ENCODE measurements around the gene NDC1.
"Not testable (repeated sequence)": the region's sequence is repeated elsewhere in the genome, so short reads cannot be mapped to it uniquely, and the experiment has no call there.

Gene NDC1

GRCh38 chr1:53826367-53826766 lies 11.7 kb downstream of the NDC1 start:
- DNase-seq (ENCODE audit: low spot score): no peak

DNA sequence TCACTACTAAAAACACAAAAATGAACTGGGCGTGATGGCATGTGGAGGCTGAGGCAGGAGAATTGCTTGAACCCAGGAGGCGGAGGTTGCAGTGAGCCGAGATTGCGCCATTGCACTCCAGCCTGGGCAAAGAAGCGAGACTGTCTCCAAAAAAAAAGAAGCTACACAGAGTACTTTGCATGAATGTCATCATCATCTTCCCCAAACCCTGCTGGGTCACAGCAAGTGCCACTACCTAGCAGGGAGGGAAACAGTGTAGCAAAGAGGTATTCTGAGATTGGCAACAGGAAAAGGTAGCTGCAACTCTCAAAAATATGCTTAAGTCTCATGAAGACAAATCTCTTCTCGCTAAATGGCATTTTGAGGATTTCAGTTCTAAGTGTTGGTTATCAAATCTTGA lies 12.8 kb downstream of the NDC1 start:
- DNase-seq (ENCODE audit: low spot score): no peak

DNA sequence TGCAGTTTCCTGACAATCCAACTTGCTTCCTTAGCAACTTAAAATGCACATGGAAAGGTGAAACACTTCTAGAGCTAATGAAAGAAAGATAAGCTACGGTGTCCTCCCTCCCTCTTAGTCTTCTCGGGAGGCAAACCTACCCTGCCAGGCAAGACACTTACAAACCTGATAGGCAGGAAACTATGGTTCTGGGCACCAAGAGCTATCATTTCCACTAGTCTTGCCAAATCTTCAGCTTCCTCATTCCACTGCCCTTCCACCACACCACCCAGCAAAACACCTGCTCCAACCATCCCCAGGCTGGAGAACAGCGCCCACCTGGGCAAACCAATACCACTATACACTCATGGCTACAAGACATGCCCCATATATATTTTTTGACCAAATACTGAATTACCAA lies 15.2 kb downstream of the NDC1 start:
- no peak for DNase-seq (ENCODE audit: low spot score)

DNA sequence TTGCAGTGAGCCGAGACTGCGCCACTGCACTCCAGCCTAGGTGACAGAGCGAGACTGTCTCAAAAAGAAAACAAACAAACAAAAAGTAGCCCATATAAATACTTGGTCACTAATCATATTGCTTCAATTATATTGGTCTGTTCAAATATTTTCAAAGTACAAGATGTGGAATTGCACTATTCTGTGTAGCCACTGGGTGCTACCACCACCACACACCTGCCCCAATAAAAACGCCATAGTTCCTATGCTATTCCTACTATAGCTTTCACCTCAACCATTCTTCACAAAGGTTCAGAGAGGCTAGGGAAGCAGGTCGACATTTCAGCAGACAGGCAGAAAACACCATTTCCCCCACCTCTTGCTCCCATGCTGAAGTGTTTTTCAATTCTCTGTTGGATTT lies 16.7 kb downstream of the NDC1 start:
- DNase-seq (ENCODE audit: low spot score): no peak

DNA sequence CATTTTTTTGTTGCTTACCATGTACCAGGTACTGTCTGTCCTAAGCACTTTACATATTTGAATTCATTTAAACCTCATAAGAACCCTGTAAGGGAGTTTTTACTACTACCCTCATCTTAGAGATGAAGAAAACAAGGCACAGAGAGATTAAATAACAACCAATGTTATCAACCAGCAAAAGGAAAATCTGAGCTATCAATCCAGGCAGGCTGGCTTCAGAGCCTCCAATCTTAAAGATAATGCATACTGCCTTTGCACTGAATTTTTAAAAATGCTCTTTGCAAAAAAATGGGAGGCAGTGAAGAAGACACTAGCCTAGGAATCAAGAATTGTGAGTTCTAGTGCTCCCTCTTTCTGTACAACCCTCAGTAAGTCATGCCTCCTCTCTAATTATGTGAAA lies 18.7 kb downstream of the NDC1 start:
- DNase-seq (ENCODE audit: low spot score): no peak

DNA sequence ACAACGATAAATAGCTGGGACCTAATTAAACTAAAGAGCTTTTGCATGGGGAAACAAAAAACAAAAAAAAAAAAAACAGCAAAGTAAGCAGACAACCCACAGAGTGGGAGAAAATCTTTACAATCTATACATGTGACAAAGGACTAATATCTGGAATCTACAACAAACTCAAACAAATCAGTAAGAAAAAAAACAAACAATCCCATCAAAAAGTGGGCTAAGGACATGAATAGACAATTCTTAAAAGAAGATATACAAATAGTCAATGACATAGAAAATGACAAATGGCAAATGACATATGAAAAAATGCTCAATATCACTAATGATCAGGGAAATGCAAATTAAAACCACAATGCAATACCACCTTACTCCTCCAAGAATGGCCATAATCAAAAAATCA lies 21.5 kb downstream of the NDC1 start:
- not testable (repeated sequence) for DNase-seq (ENCODE audit: low spot score)

GRCh38 chr1:53815484-53815883 lies 22.6 kb downstream of the NDC1 start:
- not testable (repeated sequence) for DNase-seq (ENCODE audit: low spot score)

- DNase-seq (ENCODE audit: low spot score): peak; percentile 4
Measured at GRCh38 chr1:53811414-53811851, 26.7 kb downstream of the NDC1 start.

DNA sequence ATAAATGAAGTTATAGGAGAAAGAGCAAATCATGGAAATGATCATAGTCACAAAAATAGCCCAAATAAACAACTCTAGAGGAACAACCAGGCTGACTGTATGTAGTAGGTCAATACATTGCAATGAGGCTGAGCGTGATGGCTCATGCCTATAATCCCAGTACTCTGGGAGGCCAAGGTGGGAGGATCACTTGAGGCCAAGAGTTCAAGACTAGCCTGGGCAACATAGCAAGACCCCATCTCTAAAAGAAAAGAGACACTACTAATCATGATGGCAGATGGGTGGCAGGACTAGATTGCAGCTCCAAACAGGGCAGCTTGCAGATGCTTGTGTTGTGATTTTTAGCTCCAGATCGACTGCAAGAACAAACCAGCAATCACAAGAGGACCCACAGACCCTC lies 27.6 kb downstream of the NDC1 start:
- DNase-seq (ENCODE audit: low spot score): no peak

DNA sequence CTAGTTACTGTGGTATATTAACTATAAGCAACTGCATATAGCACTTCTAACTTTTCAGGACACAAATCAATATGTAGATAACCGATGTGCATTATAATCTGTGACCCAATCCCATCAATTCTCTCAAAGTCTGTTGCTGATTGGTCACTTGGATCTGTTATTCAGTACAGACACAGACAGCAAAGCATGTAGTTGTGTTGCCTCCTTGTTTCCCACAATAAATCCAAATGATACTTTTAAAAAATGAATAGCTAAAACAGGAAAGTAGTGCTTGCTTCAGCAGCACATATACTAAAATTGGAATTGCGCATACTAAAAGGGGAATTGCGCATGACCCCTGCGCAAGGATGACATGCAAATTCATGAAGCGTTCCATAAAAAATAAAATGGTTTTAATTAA lies 28.1 kb downstream of the NDC1 start:
- no peak for DNase-seq (ENCODE audit: low spot score)

DNA sequence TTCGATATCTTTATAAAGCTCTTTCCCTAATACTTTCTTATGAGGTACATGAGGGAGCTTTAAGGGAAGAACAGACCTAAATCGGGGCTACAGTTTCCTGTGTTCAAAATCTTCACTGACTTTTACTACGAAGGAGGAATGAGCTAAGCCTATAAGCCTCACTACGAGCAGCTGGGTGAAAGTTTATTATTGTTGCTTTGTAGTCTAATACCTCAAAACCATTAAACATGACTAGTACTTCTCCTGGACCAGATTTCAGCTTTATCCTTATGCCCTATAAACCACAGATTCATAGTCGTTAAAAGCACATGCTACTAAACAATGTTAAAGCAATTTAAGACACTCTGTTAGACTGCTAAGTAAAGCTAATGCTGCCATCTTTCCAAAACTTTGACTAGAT lies 30.2 kb downstream of the NDC1 start:
- no peak for DNase-seq (ENCODE audit: low spot score)

- DNase-seq (ENCODE audit: low spot score): no peak
Measured at GRCh38 chr1:53804791-53805505, 33.1 kb downstream of the NDC1 start.

GRCh38 chr1:53804181-53804580 lies 33.9 kb downstream of the NDC1 start:
- no peak for DNase-seq (ENCODE audit: low spot score)

- no peak for DNase-seq (ENCODE audit: low spot score)
Measured at GRCh38 chr1:53800621-53801020, 37.5 kb downstream of the NDC1 start.

- no peak for DNase-seq (ENCODE audit: low spot score)
Measured at GRCh38 chr1:53799141-53799540, 39.0 kb downstream of the NDC1 start.

GRCh38 chr1:53792806-53793205 lies 45.3 kb downstream of the NDC1 start:
- no peak for DNase-seq (ENCODE audit: low spot score)

- DNase-seq (ENCODE audit: low spot score): no peak
Measured at GRCh38 chr1:53787655-53788054, 50.4 kb downstream of the NDC1 start.

DNA sequence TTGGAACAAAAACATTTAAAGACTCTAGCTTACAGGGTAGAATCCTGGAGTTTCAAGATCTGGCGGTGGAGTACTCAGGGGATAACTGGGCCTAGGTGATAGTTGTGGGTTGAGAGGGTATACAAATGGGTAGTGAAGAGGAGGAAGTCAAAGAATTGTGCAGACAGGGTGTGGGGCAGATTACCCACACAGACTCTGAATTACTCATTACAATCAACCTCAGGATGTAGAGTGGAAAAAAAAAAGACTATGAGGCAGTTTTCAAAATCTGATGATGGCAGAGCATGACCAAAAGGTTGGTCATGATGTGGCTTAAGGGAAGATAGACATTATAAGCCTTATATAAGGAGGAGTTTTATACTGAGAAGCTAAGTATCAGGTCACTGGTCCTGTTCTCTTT lies 55.0 kb downstream of the NDC1 start:
- DNase-seq (ENCODE audit: low spot score): no peak

- no peak for DNase-seq (ENCODE audit: low spot score)
Measured at GRCh38 chr1:53781654-53782053, 56.4 kb downstream of the NDC1 start.

- DNase-seq (ENCODE audit: low spot score): no peak
Measured at GRCh38 chr1:53777272-53777671, 60.8 kb downstream of the NDC1 start.

GRCh38 chr1:53771648-53772047 lies 66.4 kb downstream of the NDC1 start:
- DNase-seq (ENCODE audit: low spot score): no peak

DNA sequence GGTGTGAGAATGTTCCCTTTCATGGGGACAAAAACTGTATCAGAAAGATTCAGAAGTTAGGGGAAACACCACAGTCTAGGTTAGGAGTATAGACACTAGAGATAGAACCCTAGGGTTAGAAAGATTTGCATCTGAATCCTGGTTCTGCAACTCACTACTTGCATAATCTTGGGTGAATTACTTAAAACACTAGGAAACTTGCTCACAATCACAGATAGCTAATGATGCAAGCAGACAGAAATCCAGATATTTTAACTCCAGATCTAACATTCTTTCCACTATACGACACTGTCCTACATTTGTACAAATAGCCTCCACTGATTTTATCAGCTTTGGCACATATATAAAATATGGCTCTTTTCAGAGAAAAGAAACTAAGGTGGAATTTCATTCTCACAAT lies 68.3 kb downstream of the NDC1 start:
- no peak for DNase-seq (ENCODE audit: low spot score)

GRCh38 chr1:53769184-53769583 lies 68.9 kb downstream of the NDC1 start:
- DNase-seq (ENCODE audit: low spot score): no peak

- DNase-seq (ENCODE audit: low spot score): no peak
Measured at GRCh38 chr1:53766831-53767405, 71.2 kb downstream of the NDC1 start.
